Neural cell (in vitro differentiated cells): ENCODE results near the gene PPM1J. TPM values are rescaled to one million over a fixed set of nuclear protein-coding genes. Genes with fewer than 3 reads are reported as not detected.

Experiments used
- H2AFZ ChIP-seq: fragments of 200-600, 300-800 bp; sonication (generic), shearing (Covaris generic); 2 replicates; pipeline ENCODE4 v1.6.0; 2014; ENCODE audit warnings: low read depth, mild to moderate bottlenecking, antibody characterized with exemption, low read length, moderate library complexity
- H3F3A ChIP-seq: fragments of 200-600 bp; shearing (Covaris generic); 2 replicates; pipeline ENCODE4 v1.6.1; 2016; ENCODE audit warnings: mild to moderate bottlenecking, moderate library complexity, mixed read lengths, antibody characterized with exemption, low read length; ENCODE audit not compliant: insufficient read depth, poor library complexity, severe bottlenecking
- H3K27ac ChIP-seq: fragments of 200-600, 300-800 bp; sonication (generic), shearing (Covaris generic); 2 replicates; pipeline ENCODE4 v1.5.1; 2014; ENCODE audit warnings: mild to moderate bottlenecking, low read length, moderate library complexity
- H3K27me3 ChIP-seq: fragments of 300-800, 200-600 bp; sonication (generic), shearing (Covaris generic); 2 replicates; pipeline ENCODE4 v1.6.0; 2014; ENCODE audit warnings: mild to moderate bottlenecking, low read depth, low read length, moderate library complexity; ENCODE audit not compliant: insufficient read depth
- H3K36me3 ChIP-seq: fragments of 300-800, 200-600 bp; sonication (generic), shearing (Covaris generic); 2 replicates; pipeline ENCODE4 v1.5.1; 2014; ENCODE audit warnings: mild to moderate bottlenecking, antibody characterized with exemption, low read length, moderate library complexity; ENCODE audit not compliant: insufficient read depth
- H3K4me2 ChIP-seq: fragments of 300-800, 200-600 bp; sonication (generic), shearing (Covaris generic); 2 replicates; pipeline ENCODE4 v1.6.0; 2014; ENCODE audit warnings: mild to moderate bottlenecking, low read length
- H3K4me3 ChIP-seq: fragments of 300-800, 200-600 bp; sonication (generic), shearing (Covaris generic); 2 replicates; pipeline ENCODE4 v1.5.1; 2014; ENCODE audit warnings: mild to moderate bottlenecking, low read length, moderate library complexity
- H3K79me2 ChIP-seq: fragments of 200-600 bp; shearing (Covaris generic); replicated peaks from 2 replicates; pipeline ENCODE4 v1.6.0; 2014; ENCODE audit warnings: mild to moderate bottlenecking, low read length, moderate library complexity; ENCODE audit not compliant: insufficient read depth
- H3K9ac ChIP-seq: fragments of 300-800, 200-600 bp; sonication (generic), shearing (Covaris generic); 2 replicates; pipeline ENCODE4 v1.6.1; 2016; ENCODE audit warnings: mild to moderate bottlenecking, low read length, mixed read lengths
- H3K9me2 ChIP-seq: fragments of 200-600 bp; shearing (Covaris generic); 2 replicates; pipeline ENCODE4 v1.6.1; 2016; ENCODE audit warnings: mild to moderate bottlenecking, low read length, mixed read lengths; ENCODE audit not compliant: insufficient read depth
- H3K9me3 ChIP-seq: fragments of 200-600, 300-800 bp; sonication (generic), shearing (Covaris generic); 2 replicates; pipeline ENCODE4 v1.6.1; 2016; ENCODE audit warnings: mild to moderate bottlenecking, mixed run types, low read length, moderate library complexity, mixed read lengths
- H4K20me1 ChIP-seq: fragments of 200-600 bp; shearing (Covaris generic); 2 replicates; pipeline ENCODE4 v1.6.1; 2016; ENCODE audit warnings: mild to moderate bottlenecking, mixed run types; ENCODE audit not compliant: insufficient read depth
- CTCF ChIP-seq: fragments of 450-650 bp; IDR thresholded peaks from 2 replicates; pipeline ENCODE4 v1.5.1; 2014; ENCODE audit warnings: antibody characterized with exemption, mild to moderate bottlenecking, moderate library complexity; ENCODE audit not compliant: poor library complexity, severe bottlenecking
- EP300 ChIP-seq: fragments of 450-650 bp; conservative IDR thresholded peaks from 2 replicates; pipeline ENCODE4 v1.6.1; 2014; ENCODE audit warnings: antibody characterized with exemption, mild to moderate bottlenecking, moderate library complexity; ENCODE audit not compliant: poor library complexity, severe bottlenecking
- EZH2 ChIP-seq: fragments of 200-600, 300-800 bp; shearing (Covaris generic), sonication (generic); IDR thresholded peaks from 2 replicates; pipeline ENCODE4 v1.6.1; 2014; ENCODE audit warnings: antibody characterized with exemption, low read length, borderline replicate concordance, mild to moderate bottlenecking; ENCODE audit not compliant: insufficient read depth, poor library complexity, severe bottlenecking
- MXI1 ChIP-seq: fragments of 450-650 bp; conservative IDR thresholded peaks from 2 replicates; pipeline ENCODE4 v1.6.1; 2014; ENCODE audit warnings: antibody characterized with exemption, mild to moderate bottlenecking; ENCODE audit not compliant: poor library complexity, severe bottlenecking
- POLR2AphosphoS5 ChIP-seq: IDR thresholded peaks from 2 replicates; pipeline ENCODE4 v1.6.1; 2012
- RAD21 ChIP-seq: fragments of 450-650 bp; conservative IDR thresholded peaks from 2 replicates; pipeline ENCODE4 v1.6.1; 2014; ENCODE audit warnings: antibody characterized with exemption, mild to moderate bottlenecking, moderate library complexity
- REST ChIP-seq: IDR thresholded peaks from 2 replicates; pipeline ENCODE4 v1.6.1; 2012; ENCODE audit warnings: borderline replicate concordance
- SMC3 ChIP-seq: fragments of 450-650 bp; conservative IDR thresholded peaks from 2 replicates; pipeline ENCODE4 v1.6.1; 2014; ENCODE audit warnings: antibody characterized with exemption, mild to moderate bottlenecking, moderate library complexity; ENCODE audit not compliant: poor library complexity
- TAF1 ChIP-seq: IDR thresholded peaks from 2 replicates; pipeline ENCODE4 v1.6.1; 2012; ENCODE audit warnings: low read depth
- polyA plus RNA-seq: library from polyadenylated mRNA; depleted of rRNA; stranded (reverse); fragments of >200 nt; gene quantifications from 2 replicates; pipeline ENCODE4 v1.2.3, GENCODE V29; 2014

PPM1J gene
- polyA plus RNA-seq, 1 donor from 2014 or later, result 0.16 TPM

GRCh38 chr1:112712191-112712590 is 2.9 kb downstream of the PPM1J start:
- no peaks in the 10 kb centered on the region for H3K9me3 ChIP-seq
- no peaks in the 10 kb centered on the region for H4K20me1 ChIP-seq
- H2AFZ ChIP-seq, result no peak overlapping the region
- no peak overlapping the region for H3K9ac ChIP-seq
- TF ChIP-seq CTCF (no peak), MXI1 (no peak), RAD21 (no peak), TAF1 (no peak), EP300 (no peak), SMC3 (no peak)
- H3K4me2 ChIP-seq, result no peak overlapping the region
- no peak overlapping the region for H3K4me3 ChIP-seq
- H3K27me3 ChIP-seq, result peaks cover 30% of the 10 kb centered on the region
- H3K27ac ChIP-seq, result no peak overlapping the region
- H3K9me2 ChIP-seq, result no peaks in the 10 kb centered on the region
- H3K79me2 ChIP-seq, result no peaks in the 10 kb centered on the region
- H3K36me3 ChIP-seq, result no peaks in the 10 kb centered on the region
- no peaks in the 10 kb centered on the region for H3F3A ChIP-seq

- TF ChIP-seq CTCF (no peak), EZH2 (no peak), POLR2AphosphoS5 (no peak), RAD21 (no peak), TAF1 (no peak), SMC3 (no peak), EP300 (no peak), MXI1 (no peak)
Observed at GRCh38 chr1:112711670-112712069, 3.5 kb downstream of the PPM1J start.

GRCh38 chr1:112711041-112711440 is 4.1 kb downstream of the PPM1J start:
- no peaks in the 10 kb centered on the region for H3F3A ChIP-seq
- no peaks in the 10 kb centered on the region for H3K9me3 ChIP-seq
- TF ChIP-seq REST (no peak), TAF1 (no peak)
- H3K9ac ChIP-seq, result no peak overlapping the region
- H3K27ac ChIP-seq, result no peak overlapping the region
- H3K9me2 ChIP-seq, result no peaks in the 10 kb centered on the region
- no peaks in the 10 kb centered on the region for H4K20me1 ChIP-seq
- H3K4me3 ChIP-seq, result no peak overlapping the region
- H3K36me3 ChIP-seq, result no peaks in the 10 kb centered on the region
- peaks cover 35% of the 10 kb centered on the region for H3K27me3 ChIP-seq
- H3K79me2 ChIP-seq, result no peaks in the 10 kb centered on the region
- no peak overlapping the region for H2AFZ ChIP-seq
- no peak overlapping the region for H3K4me2 ChIP-seq

More at GRCh38 chr1:112711670-112712069, 3.5 kb downstream of the PPM1J start:
- H3K9ac ChIP-seq, result no peak overlapping the region
- H3F3A ChIP-seq, result no peaks in the 10 kb centered on the region
- no peaks in the 10 kb centered on the region for H3K79me2 ChIP-seq
- peaks cover 32% of the 10 kb centered on the region for H3K27me3 ChIP-seq
- H3K4me2 ChIP-seq, result no peak overlapping the region
- H3K9me3 ChIP-seq, result no peaks in the 10 kb centered on the region
- H3K4me3 ChIP-seq, result no peak overlapping the region
- H2AFZ ChIP-seq, result no peak overlapping the region
- H4K20me1 ChIP-seq, result no peaks in the 10 kb centered on the region
- H3K9me2 ChIP-seq, result no peaks in the 10 kb centered on the region
- no peaks in the 10 kb centered on the region for H3K36me3 ChIP-seq
- H3K27ac ChIP-seq, result no peak overlapping the region
